HEK293 (cell line): ENCODE data around the gene PGBD4.

Source experiments
- CTCF ChIA-PET: fragments of 350-600 bp; formaldehyde crosslinking; extraction: SDS; loops from one replicate; lab custom pipeline; 2021; ENCODE audit warnings: antibody characterized with exemption; lab: Yijun Ruan, JAX
- POLR2A ChIA-PET: fragments of 300-600 bp; formaldehyde crosslinking; extraction: SDS; loops from one replicate; lab custom pipeline; 2020; ENCODE audit warnings: antibody characterized with exemption, inconsistent platforms; lab: Yijun Ruan, JAX
- H3K27ac ChIP-seq: fragments of 200-500 bp; sonication (Bioruptor generic); 2 replicates; pipeline ENCODE4 v1.5.1; 2014; ENCODE audit warnings: low read depth, low read length, control low read depth, inconsistent platforms; ENCODE audit errors: extremely low read depth
- H3K36me3 ChIP-seq, 2 experiments: fragments of 200-500 bp in 1 of 2; sonication (Bioruptor generic) in 1 of 2; 1 replicate in 1 of 2; 2 replicates in 1 of 2; pipeline ENCODE4 v1.5.1; 2014 to 2017; ENCODE audit warnings: inconsistent platforms in 2 of 2, low read length in 2 of 2; ENCODE audit not compliant: control insufficient read depth in 2 of 2, insufficient read depth in 1 of 2
- H3K4me1 ChIP-seq: fragments of 200-500 bp; sonication (Bioruptor generic); 2 replicates; pipeline ENCODE4 v1.5.1; 2014; ENCODE audit warnings: mild to moderate bottlenecking, low read length, inconsistent platforms; ENCODE audit not compliant: control insufficient read depth, insufficient read depth
- H3K4me3 ChIP-seq: 2 replicates; pipeline ENCODE4 v1.5.1; 2011; ENCODE audit warnings: low read depth, mild to moderate bottlenecking, control low read depth, low read length, moderate library complexity
- H3K9me3 ChIP-seq: fragments of 200-500 bp; sonication (Bioruptor generic); 2 replicates; pipeline ENCODE4 v1.5.1; 2014; ENCODE audit warnings: low read depth, low read length, inconsistent platforms; ENCODE audit not compliant: control insufficient read depth, insufficient read depth
- BCL11B ChIP-seq: fragments of 450-650 bp; formaldehyde crosslinking; IDR thresholded peaks from 2 replicates; pipeline ENCODE4 v1.5.1; 2016; ENCODE audit warnings: low read depth, missing biosample characterization, missing genetic modification characterization
- GLI2 ChIP-seq: fragments of 450-650 bp; formaldehyde crosslinking; IDR thresholded peaks from 2 replicates; pipeline ENCODE4; 2017; ENCODE audit warnings: missing biosample characterization, missing genetic modification characterization, low read depth, borderline replicate concordance
- IKZF3 ChIP-seq: fragments of 450-650 bp; IDR thresholded peaks from 2 replicates; pipeline ENCODE4 v1.5.0; 2018; ENCODE audit warnings: missing biosample characterization, mild to moderate bottlenecking, missing genetic modification characterization, moderate library complexity
- KLF10 ChIP-seq: fragments of 450-650 bp; IDR thresholded peaks from 2 replicates; pipeline ENCODE4 v1.5.1; 2018; ENCODE audit warnings: missing biosample characterization, mild to moderate bottlenecking, missing genetic modification characterization
- REST ChIP-seq: fragments of 450-650 bp; formaldehyde crosslinking; IDR thresholded peaks from 2 replicates; pipeline ENCODE4 v1.5.1; 2016; ENCODE audit warnings: missing biosample characterization, missing genetic modification characterization
- ZBTB44 ChIP-seq: fragments of 450-650 bp; IDR thresholded peaks from 2 replicates; pipeline ENCODE4 v1.5.1; 2018; ENCODE audit warnings: missing biosample characterization, mild to moderate bottlenecking, missing genetic modification characterization
- ZEB2 ChIP-seq: fragments of 450-650 bp; formaldehyde crosslinking; IDR thresholded peaks from 2 replicates; pipeline ENCODE4 v1.5.1; 2016; ENCODE audit warnings: missing biosample characterization, missing genetic modification characterization
- ZNF10 ChIP-seq: fragments of 450-650 bp; formaldehyde crosslinking; IDR thresholded peaks from 2 replicates; pipeline ENCODE4 v1.5.1; 2017; ENCODE audit warnings: missing biosample characterization, missing genetic modification characterization
- ZNF112 ChIP-seq: fragments of 450-650 bp; formaldehyde crosslinking; IDR thresholded peaks from 2 replicates; pipeline ENCODE4 v1.5.0; 2017; ENCODE audit warnings: missing biosample characterization, missing genetic modification characterization
- ZNF121 ChIP-seq: fragments of 450-650 bp; formaldehyde crosslinking; IDR thresholded peaks from 2 replicates; pipeline ENCODE4 v1.5.1; 2016; ENCODE audit warnings: missing biosample characterization, missing genetic modification characterization
- ZNF140 ChIP-seq: fragments of 450-650 bp; formaldehyde crosslinking; IDR thresholded peaks from 2 replicates; pipeline ENCODE4 v1.5.1; 2016; ENCODE audit warnings: missing biosample characterization, missing genetic modification characterization
- ZNF157 ChIP-seq: fragments of 450-650 bp; formaldehyde crosslinking; IDR thresholded peaks from 2 replicates; pipeline ENCODE4 v1.5.1; 2016; ENCODE audit warnings: missing biosample characterization, missing genetic modification characterization
- ZNF37A ChIP-seq: fragments of 450-650 bp; IDR thresholded peaks from 2 replicates; pipeline ENCODE4 v1.5.1; 2018; ENCODE audit warnings: missing biosample characterization, missing genetic modification characterization
- ZNF391 ChIP-seq: fragments of 450-650 bp; formaldehyde crosslinking; IDR thresholded peaks from 2 replicates; pipeline ENCODE4 v1.5.1; 2016; ENCODE audit warnings: low read depth, missing biosample characterization, missing genetic modification characterization, borderline replicate concordance
- ZNF473 ChIP-seq: fragments of 450-650 bp; formaldehyde crosslinking; IDR thresholded peaks from 2 replicates; pipeline ENCODE4 v1.5.1; 2017; ENCODE audit warnings: missing biosample characterization, missing genetic modification characterization
- ZNF560 ChIP-seq: fragments of 450-650 bp; formaldehyde crosslinking; IDR thresholded peaks from 2 replicates; pipeline ENCODE4 v1.5.1; 2017; ENCODE audit warnings: missing biosample characterization, missing genetic modification characterization, borderline replicate concordance
- ZNF629 ChIP-seq: fragments of 450-650 bp; formaldehyde crosslinking; IDR thresholded peaks from 2 replicates; pipeline ENCODE4 v1.5.1; 2017; ENCODE audit warnings: missing biosample characterization, missing genetic modification characterization
- ZNF658 ChIP-seq: fragments of 450-650 bp; formaldehyde crosslinking; IDR thresholded peaks from 2 replicates; pipeline ENCODE4; 2016; ENCODE audit warnings: missing biosample characterization, missing genetic modification characterization
- ZNF677 ChIP-seq: fragments of 450-650 bp; IDR thresholded peaks from 2 replicates; pipeline ENCODE4 v1.5.0; 2018; ENCODE audit warnings: missing biosample characterization, mild to moderate bottlenecking, missing genetic modification characterization, moderate library complexity
- ZNF776 ChIP-seq: fragments of 450-650 bp; formaldehyde crosslinking; IDR thresholded peaks from 2 replicates; pipeline ENCODE4 v1.5.0; 2017; ENCODE audit warnings: missing biosample characterization, missing genetic modification characterization, borderline replicate concordance
- ZSCAN18 ChIP-seq: fragments of 450-650 bp; formaldehyde crosslinking; IDR thresholded peaks from 2 replicates; pipeline ENCODE4 v1.5.1; 2016; ENCODE audit warnings: missing biosample characterization, missing genetic modification characterization

Gene PGBD4

GRCh38 chr15:34059946-34060345 is 41.9 kb upstream of the PGBD4 start:
- no peaks in the 10 kb centered on the region for H3K4me1 ChIP-seq
- ChIA-PET CTCF (interaction anchor here (0.7 kb wide), 1 partner anchor 332 kb away, joined by 5 read pairs; no protein-coding TSS in a partner anchor), POLR2A (no interaction called here)
- no peak for TF ChIP-seq ZNF112 (tag by site-specific recombination)
- no peak for TF ChIP-seq ZNF10 (tag by site-specific recombination)
- TF ChIP-seq ZNF776 = no peak
- H3K36me3 ChIP-seq = no peaks in the 10 kb centered on the region
- H3K9me3 ChIP-seq = no peaks in the 10 kb centered on the region
- no peak overlapping the region for H3K27ac ChIP-seq
- H3K4me3 ChIP-seq = no peak overlapping the region

- Histone ChIP-seq H3K4me3 (no peak overlapping the region), H3K9me3 (no peaks in the 10 kb centered on the region), H3K4me1 (no peaks in the 10 kb centered on the region), H3K36me3 (no peaks in the 10 kb centered on the region), H3K27ac (no peak overlapping the region)
- no peak for TF ChIP-seq KLF10
- TF ChIP-seq ZNF37A (tag by site-specific recombination) = no peak
- no peak for TF ChIP-seq ZBTB44
- TF ChIP-seq ZNF629 (tag by site-specific recombination) = no peak
- no peak for TF ChIP-seq ZNF473 (tag by site-specific recombination)
- no peak for TF ChIP-seq ZNF157 (tag by site-specific recombination)
- no peak for TF ChIP-seq BCL11B
- TF ChIP-seq IKZF3 (tag by site-specific recombination) = no peak
- TF ChIP-seq ZNF560 = no peak
- no peak for TF ChIP-seq ZNF677 (tag by site-specific recombination)
- TF ChIP-seq ZNF121 (tag by site-specific recombination) = no peak
- TF ChIP-seq GLI2 (tag by site-specific recombination) = no peak
- TF ChIP-seq ZNF391 (tag by site-specific recombination) = no peak
- no peak for TF ChIP-seq ZSCAN18 (tag by site-specific recombination)
- TF ChIP-seq ZEB2 (tag by site-specific recombination) = no peak
- no peak for TF ChIP-seq ZNF658
- CTCF ChIA-PET = interaction anchor here (0.6 to 1.2 kb wide), 2 partner anchors 14 to 68 kb away, joined by 3 read pairs; no protein-coding TSS in a partner anchor
- POLR2A ChIA-PET = no interaction called here
Measured at GRCh38 chr15:34064438-34064837, 37.4 kb upstream of the PGBD4 start.

GRCh38 chr15:34065261-34065660 is 36.6 kb upstream of the PGBD4 start:
- Histone ChIP-seq H3K27ac (no peak overlapping the region), H3K4me1 (no peaks in the 10 kb centered on the region), H3K9me3 (no peaks in the 10 kb centered on the region), H3K4me3 (no peak overlapping the region), H3K36me3 (no peaks in the 10 kb centered on the region)
- ChIA-PET CTCF (no interaction called here), POLR2A (interaction anchor here (0.6 kb wide), 1 partner anchor 23 kb away, joined by 6 read pairs; no protein-coding TSS in a partner anchor)
- TF ChIP-seq REST (tag by site-specific recombination) (no peak), ZNF140 (tag by site-specific recombination) (no peak)
